H1 (cell line): ENCODE data around the gene LNPEP. TPM values are rescaled to one million over a fixed set of nuclear protein-coding genes. Genes with fewer than 3 reads are reported as not detected.

ENCODE experiments used
- JUN ChIP-seq: IDR thresholded peaks from 2 replicates; pipeline ENCODE4 v1.6.1; 2011; ENCODE audit warnings: low read depth, mild to moderate bottlenecking, improper control_type of control experiment, low read length
- PHF8 ChIP-seq: fragments of 200-600 bp; sonication (generic); conservative IDR thresholded peaks from 2 replicates; pipeline ENCODE4 v1.7.1; 2012; ENCODE audit warnings: low read depth, mild to moderate bottlenecking, inconsistent platforms, low read length, moderate library complexity
- RFX5 ChIP-seq: IDR thresholded peaks from 2 replicates; pipeline ENCODE4 v1.6.1; 2011; ENCODE audit warnings: low read depth, low read length, improper control_type of control experiment, borderline replicate concordance
- RNF2 ChIP-seq: fragments of 200-900, 300-1000 bp; sonication (generic); IDR thresholded peaks from 2 replicates; pipeline ENCODE4 v1.7.1; 2016; ENCODE audit warnings: borderline replicate concordance, low read depth, mild to moderate bottlenecking, antibody characterized with exemption, low read length; ENCODE audit not compliant: poor library complexity, severe bottlenecking; ENCODE audit errors: missing control alignments
- SIN3A ChIP-seq, 2 experiments: IDR thresholded peaks in 1 of 2; conservative IDR thresholded peaks in 1 of 2; 2 replicates each; pipeline ENCODE4 v1.6.1; 2011 to 2012; ENCODE audit warnings: low read length in 2 of 2, improper control_type of control experiment in 1 of 2, low read depth in 1 of 2, mild to moderate bottlenecking in 1 of 2
- polyA plus RNA-seq, 7 experiments: library from polyadenylated mRNA; depleted of rRNA in 3 of 7; stranded (reverse) in 5 of 7; unstranded in 2 of 7; fragments of >200 nt in 5 of 7; fragments of 200-250 nt in 2 of 7; gene quantifications; 1 replicate in 5 of 7; 2 replicates in 1 of 7; 4 replicates in 1 of 7; pipeline versions ENCODE4 v1.2.1 to v1.2.3, GENCODE V29; 2011 to 2013; ENCODE audit warnings: missing spikeins in 2 of 7, mixed read lengths in 2 of 7
- total RNA-seq: library from RNA; stranded (reverse); fragmentation: NEBNext Ultra II Directional; extraction: Animal tissue kit (Norgen Biotek cat#: 25700); gene quantifications from 2 replicates; pipeline ENCODE4 v1.2.1, GENCODE V29; 2021
- TF ChIP-seq, protein P1 (sequence below): IDR thresholded peaks from 2 replicates; pipeline ENCODE4 v1.6.1; 2012; ENCODE audit warnings: inconsistent platforms

LNPEP gene
- total and polyA plus RNA-seq, 2 of the 8 experiments (the other 6 are each of a cell fraction or from before 2014, with no cell fraction given) = 1.8 to 4.5 TPM

DNA sequence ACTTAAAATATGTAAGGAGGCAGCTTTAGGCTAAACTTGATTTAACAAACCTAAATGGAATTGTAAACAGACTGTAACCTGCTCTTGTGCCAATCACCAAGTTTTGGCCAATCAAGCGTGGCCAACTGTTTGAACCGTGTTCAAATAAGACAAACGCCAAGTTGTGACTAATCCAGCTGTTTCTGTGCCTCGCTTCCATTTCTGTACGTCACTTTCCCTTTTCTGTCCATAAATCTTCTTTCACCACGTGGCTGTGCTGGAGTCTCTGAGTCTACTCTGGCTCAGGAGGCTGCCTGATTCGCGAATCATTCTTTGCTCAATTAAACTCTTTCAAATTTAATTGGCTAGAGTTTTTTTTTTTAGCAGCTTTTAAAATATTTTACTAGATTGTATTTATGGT is 135.2 kb downstream of the LNPEP start (continued):
- no peak for TF ChIP-seq RNF2
- no peak for TF ChIP-seq RFX5
- no peak for TF ChIP-seq SIN3A (conservative IDR thresholded peaks at IDR 0.05 in 1 of 2, IDR thresholded peaks at IDR 0.05 in 1 of 2; ENCODE audit: low read depth in 1 of 2, low read length in 2 of 2)
- TF ChIP-seq JUN = no peak
- TF ChIP-seq PHF8 = no peak
- TF ChIP-seq, protein P1, sequence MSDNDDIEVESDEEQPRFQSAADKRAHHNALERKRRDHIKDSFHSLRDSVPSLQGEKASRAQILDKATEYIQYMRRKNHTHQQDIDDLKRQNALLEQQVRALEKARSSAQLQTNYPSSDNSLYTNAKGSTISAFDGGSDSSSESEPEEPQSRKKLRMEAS = no peak
